Heart right ventricle (tissue), 16 donors: Measurements from ENCODE around the gene ATOSB. TPM values are rescaled to one million over a fixed set of nuclear protein-coding genes. Genes with fewer than 3 reads are reported as not detected.
"Not testable (repeated sequence)": the region's sequence is repeated elsewhere in the genome, so short reads cannot be mapped to it uniquely, and the experiment has no call there.

ENCODE experiments used
- ATAC-seq, 8 donors: fragments of 200-7000 bp; cut with Tn5 transposase; one replicate each; pipeline ENCODE4 v1.9.1; 2020; ENCODE audit warnings: mild to moderate bottlenecking in 8 of 8, moderate library complexity in 8 of 8, moderate number of reproducible peaks in 1 of 8
- DNase-seq, 2 donors: peaks; one replicate each; pipeline ENCODE4 v3.0.0-alpha.2; 2020
- H3K27ac ChIP-seq, 10 donors: fragments of 200-600 bp; sonication (generic) in 2 of 10; one replicate each; pipeline versions ENCODE4 v1.5.0 to v1.8.0; 2020 to 2022; ENCODE audit warnings: mild to moderate bottlenecking in 3 of 10
- H3K27me3 ChIP-seq, 7 donors: fragments of 200-600 bp; one replicate each; pipeline ENCODE4 v1.8.0; 2021 to 2022; ENCODE audit warnings: mild to moderate bottlenecking in 2 of 7
- H3K36me3 ChIP-seq, 9 donors: fragments of 200-600 bp; sonication (generic) in 1 of 9; one replicate each; pipeline versions ENCODE4 v1.5.0 to v1.8.0; 2020 to 2022; ENCODE audit warnings: mild to moderate bottlenecking in 2 of 9
- H3K4me1 ChIP-seq, 9 donors: fragments of 200-600 bp; sonication (generic) in 1 of 9; one replicate each; pipeline versions ENCODE4 v1.5.0 to v1.8.0; 2020 to 2022; ENCODE audit warnings: mild to moderate bottlenecking in 4 of 9
- H3K4me3 ChIP-seq, 10 donors: fragments of 200-600 bp; sonication (generic) in 2 of 10; one replicate each; pipeline versions ENCODE4 v1.5.0 to v1.8.0; 2020 to 2022; ENCODE audit warnings: mild to moderate bottlenecking in 7 of 10, moderate library complexity in 2 of 10
- H3K9me3 ChIP-seq, 11 donors: fragments of 200-600 bp in 10 of 11; sonication (generic) in 2 of 11; one replicate each; pipeline versions ENCODE4 v1.5.0 to v1.8.0; 2013 to 2022; ENCODE audit warnings: mild to moderate bottlenecking in 2 of 11, control low read depth in 1 of 11, moderate library complexity in 1 of 11
- CTCF ChIP-seq, 9 donors: fragments of 200-600 bp; sonication (generic) in 2 of 9; IDR thresholded peaks; one replicate each; pipeline versions ENCODE4 v1.5.0 to v1.8.0; 2021 to 2022; ENCODE audit warnings: antibody characterized with exemption in 9 of 9, mild to moderate bottlenecking in 5 of 9, moderate library complexity in 1 of 9
- WGBS, 2 donors: extraction: QIAGEN DNeasy Blood & Tissue Kit; methylation state at CpG; one replicate each; pipeline ENCODE4 v1.1.7; 2013; ENCODE audit warnings: inconsistent platforms in 1 of 2; 5-methylcytosine and 5-hydroxymethylcytosine counted together
- intact Hi-C, 10 donors: fragments of 100-400 bp; cut with DNase I; formaldehyde crosslinking; loops; one replicate each; pipeline versions ENCODE4 v1.11.1 to v1.14.2; 2022
- polyA plus RNA-seq, 2 donors: library from polyadenylated mRNA; stranded (reverse); fragments of 200-250 nt; gene quantifications; one replicate each; pipeline ENCODE4 v1.2.3, GENCODE V29; 2013
- total RNA-seq, 10 donors: library from RNA; stranded (reverse); fragmentation: NEBNext Ultra II Directional in 3 of 10; extraction: Animal tissue kit (Norgen Biotek cat#: 25700) in 3 of 10; gene quantifications; one replicate each; pipeline versions ENCODE4 v1.2.1 to v1.2.4, GENCODE V29; 2021 to 2023
- donor health status: Arrhythmogenic right ventricular cardiomyopathy.
- donor health status: ischemic (EF 13 %, LVEDD 7.1; RV severe dilation, severe dysfunction).
- donor health status: healthy with polysubstance abuse.
- donor health status: DM: no; HTN: yes; CAD: no.
- donor health status: DM: no; HTN: no; CAD: no.
- donor health status: ischemic (EF 25% LVEDD 6.9; RV normal size, moderate dysfunction).
- donor health status: ischemic (EF 25% LVEDD 5.7; RV mildly dilated, moderate dysfunction).
- donor health status: healthy.
- donor health status: DM: yes; HTN: yes; CAD: no.
- donor health status: Ischemic cardiomyopathy.
- donor health status: ischemic (EF 35%, LVEDD 5.7; RV mildly dilated, moderate dysfunction).
- donor health status: nonischemic (EF 11% LVEDD 7.7; RV severe dilation, severe dysfunction).
- donor health status: DM: yes; HTN: yes; CAD: no.
- donor health status: PGD.
- donor health status: ischemic (EF 29% LVEDD 5.4; RV normal size, mild dysfunction).
- donor health status: nonischemic (EF 23%, LVEDD 6.1; RV moderate dilation, normal function).

ATOSB gene
- total and polyA plus RNA-seq, 12 donors, result 12.2 to 31.6 (median 17.2) TPM

- intact Hi-C loops, result no loop called here
- no peak for TF ChIP-seq CTCF (IDR thresholded peaks at IDR 0.05)
- no peak overlapping the region for H3K4me3 ChIP-seq
- no peaks in the 10 kb centered on the region for H3K27me3 ChIP-seq
- ATAC-seq (no peak), DNase-seq (no peak)
- H3K36me3 ChIP-seq, result no peaks in the 10 kb centered on the region
- no peaks in the 10 kb centered on the region for H3K9me3 ChIP-seq
- no peak overlapping the region for H3K27ac ChIP-seq
- peaks cover 0 to 6% (median 0%) of the 10 kb centered on the region in 9 donors for H3K4me1 ChIP-seq
These were observed 41.1 kb upstream of the ATOSB start for GRCh38 chr9:35156781-35157180.

- Histone ChIP-seq H3K27me3 (no peaks in the 10 kb centered on the region), H3K9me3 (peaks cover 0 to 30% (median 17%) of the 10 kb centered on the region in 11 donors), H3K4me1 (no peaks in the 10 kb centered on the region), H3K27ac (no peak overlapping the region), H3K36me3 (no peaks in the 10 kb centered on the region), H3K4me3 (no peak overlapping the region)
- DNase-seq, result no peak
- ATAC-seq, result no peak
- no peak for TF ChIP-seq CTCF (IDR thresholded peaks at IDR 0.05)
- intact Hi-C loops, result no loop called here
- 96% methylated on average over 9 of the region's 9 CpGs for WGBS, 2 donors
These were observed 37.3 kb upstream of the ATOSB start for GRCh38 chr9:35152926-35153325.

- H3K9me3 ChIP-seq, result peaks cover 0 to 77% (median 29%) of the 10 kb centered on the region in 11 donors
- H3K27me3 ChIP-seq, H3K4me3 ChIP-seq, ATAC-seq, H3K27ac ChIP-seq, DNase-seq, H3K36me3 ChIP-seq, H3K4me1 ChIP-seq, intact Hi-C loops: not testable (repeated sequence)
- WGBS, 2 donors, result 77 to 81% methylated on average over 5 of the region's 5 CpGs
These were observed 32.4 kb upstream of the ATOSB start for GRCh38 chr9:35147941-35148563.

GRCh38 chr9:35142037-35142436 is 26.4 kb upstream of the ATOSB start:
- 87 to 91% methylated on average over 5 of the region's 5 CpGs for WGBS, 2 donors
- no peak for DNase-seq
- H3K4me1 ChIP-seq, result no peaks in the 10 kb centered on the region
- H3K4me3 ChIP-seq, result no peak overlapping the region
- no peak for TF ChIP-seq CTCF (IDR thresholded peaks at IDR 0.05)
- no peak for ATAC-seq
- intact Hi-C loops, result no loop called here
- no peak overlapping the region for H3K27ac ChIP-seq
- peaks cover 0 to 64% (median 21%) of the 10 kb centered on the region in 11 donors for H3K9me3 ChIP-seq
- H3K36me3 ChIP-seq, result no peaks in the 10 kb centered on the region
- no peaks in the 10 kb centered on the region for H3K27me3 ChIP-seq

GRCh38 chr9:35140093-35140492 is 24.4 kb upstream of the ATOSB start:
- H3K36me3 ChIP-seq, result no peaks in the 10 kb centered on the region
- intact Hi-C loops, result no loop called here
- no peak overlapping the region for H3K4me3 ChIP-seq
- ATAC-seq (no peak), DNase-seq (no peak)
- TF ChIP-seq CTCF (IDR thresholded peaks at IDR 0.05), result no peak
- peaks cover 0 to 44% (median 15%) of the 10 kb centered on the region in 11 donors for H3K9me3 ChIP-seq
- no peak overlapping the region for H3K27ac ChIP-seq
- WGBS, 2 donors, result 80 to 84% methylated on average over 2 of the region's 2 CpGs
- no peaks in the 10 kb centered on the region for H3K27me3 ChIP-seq
- H3K4me1 ChIP-seq, result no peaks in the 10 kb centered on the region
